Tongue (tissue), 2 donors: ENCODE measurements around the gene CEP76. TPM values are rescaled to one million over a fixed set of nuclear protein-coding genes. Genes with fewer than 3 reads are reported as not detected.

ENCODE experiments used
- DNase-seq: peaks from one replicate; pipeline ENCODE4 v3.0.0-alpha.2; 2015
- total RNA-seq: library from RNA; depleted of rRNA; stranded (reverse); fragments of >200 nt; gene quantifications from one replicate; pipeline ENCODE4 v1.2.3, GENCODE V29; 2014

CEP76 gene
- total RNA-seq, 1 donor from 2014 or later = 9.8 TPM

- peak; percentile 20 for DNase-seq
Measured at GRCh38 chr18:12703664-12704063, 1.1 kb upstream of the CEP76 start.

GRCh38 chr18:12703096-12703567, 609 bp upstream of the CEP76 start:
- no peak for DNase-seq

- no peak for DNase-seq
Measured at GRCh38 chr18:12701161-12701560, 1.4 kb downstream of the CEP76 start.

- DNase-seq = no peak
Measured at GRCh38 chr18:12699747-12700146, 2.8 kb downstream of the CEP76 start.

- DNase-seq = no peak
Measured at GRCh38 chr18:12694032-12694431, 8.5 kb downstream of the CEP76 start.

- DNase-seq = no peak
Measured at GRCh38 chr18:12692206-12692605, 10.3 kb downstream of the CEP76 start.

- no peak for DNase-seq
Measured at GRCh38 chr18:12689256-12689850, 13.2 kb downstream of the CEP76 start.

GRCh38 chr18:12686100-12686499, 16.4 kb downstream of the CEP76 start:
- no peak for DNase-seq

GRCh38 chr18:12679183-12679786, 23.2 kb downstream of the CEP76 start:
- DNase-seq = peak; percentile 50

GRCh38 chr18:12668041-12668440, 34.5 kb downstream of the CEP76 start:
- DNase-seq = no peak

- DNase-seq = peak; percentile 80
Measured at GRCh38 chr18:12659904-12660605, 42.5 kb downstream of the CEP76 start.

GRCh38 chr18:12658426-12659138, 43.9 kb downstream of the CEP76 start:
- peak; percentile 41 for DNase-seq

- peak; percentile 81 for DNase-seq
Measured at GRCh38 chr18:12657684-12658425, 44.7 kb downstream of the CEP76 start, which contains the start of gene SPIRE1. SPIRE1 (minus strand) TSS chr18:12658107; CDS start chr18:12657866, 241 bp downstream.

- peak; percentile 66 for DNase-seq
Measured at GRCh38 chr18:12656938-12657683, 45.4 kb downstream of the CEP76 start.

- peak; percentile 52 for DNase-seq
Measured at GRCh38 chr18:12656605-12656937, 46.0 kb downstream of the CEP76 start.

- no peak for DNase-seq
Measured at GRCh38 chr18:12654971-12655370, 47.6 kb downstream of the CEP76 start.

- DNase-seq = no peak
Measured at GRCh38 chr18:12652861-12653401, 49.6 kb downstream of the CEP76 start.

GRCh38 chr18:12651651-12652050, 50.9 kb downstream of the CEP76 start:
- no peak for DNase-seq

- DNase-seq = no peak
Measured at GRCh38 chr18:12647773-12648172, 54.8 kb downstream of the CEP76 start.

- peak; percentile 31 for DNase-seq
Measured at GRCh38 chr18:12645751-12646203, 56.7 kb downstream of the CEP76 start.

- DNase-seq = no peak
Measured at GRCh38 chr18:12645254-12645653, 57.3 kb downstream of the CEP76 start.
